MM.1S (cell line): Measurements from ENCODE around the gene SGMS1.

Experiments used
- DNase-seq: peaks from one replicate; pipeline ENCODE4 v3.0.0-alpha.2; 2015
- H2AFZ ChIP-seq: fragments of 300-600 bp; sonication (generic); 2 replicates; pipeline ENCODE4 v1.6.0; 2016; ENCODE audit warnings: antibody characterized with exemption, low read length
- H3F3A ChIP-seq: fragments of 300-600 bp; sonication (generic); 2 replicates; pipeline ENCODE4 v1.6.1; 2016; ENCODE audit warnings: mild to moderate bottlenecking, antibody characterized with exemption, low read length, moderate library complexity, mixed read lengths; ENCODE audit not compliant: insufficient read depth
- H3K27ac ChIP-seq: fragments of 300-600 bp; sonication (generic); 2 replicates; pipeline ENCODE4 v1.5.1; 2016; ENCODE audit warnings: mild to moderate bottlenecking, low read length
- H3K27me3 ChIP-seq: fragments of 300-600 bp; sonication (generic); replicated peaks from 2 replicates; pipeline ENCODE4 v1.6.0; 2016; ENCODE audit warnings: low read length; ENCODE audit not compliant: insufficient read depth
- H3K36me3 ChIP-seq: fragments of 300-600 bp; sonication (generic); replicated peaks from 2 replicates; pipeline ENCODE4 v1.6.1; 2016; ENCODE audit warnings: mild to moderate bottlenecking, low read length, mixed read lengths; ENCODE audit not compliant: insufficient read depth
- H3K4me1 ChIP-seq: fragments of 300-600 bp; sonication (generic); 2 replicates; pipeline ENCODE4 v1.6.1; 2016; ENCODE audit warnings: low read length, mixed read lengths
- H3K4me2 ChIP-seq: fragments of 300-600 bp; sonication (generic); 2 replicates; pipeline ENCODE4 v1.6.0; 2016; ENCODE audit warnings: low read depth, low read length
- H3K4me3 ChIP-seq: fragments of 300-600 bp; sonication (generic); 2 replicates; pipeline ENCODE4 v1.5.1; 2016; ENCODE audit warnings: low read length, mixed read lengths
- H3K79me2 ChIP-seq: fragments of 300-600 bp; sonication (generic); 2 replicates; pipeline ENCODE4 v1.6.1; 2016; ENCODE audit warnings: mixed run types, low read length, mixed read lengths
- H3K9ac ChIP-seq: fragments of 300-600 bp; sonication (generic); 2 replicates; pipeline ENCODE4 v1.6.1; 2016; ENCODE audit warnings: low read length, mixed read lengths
- H3K9me2 ChIP-seq: fragments of 300-600 bp; sonication (generic); replicated peaks from 2 replicates; pipeline ENCODE4 v1.6.1; 2016; ENCODE audit warnings: mild to moderate bottlenecking, low read length, mixed read lengths; ENCODE audit not compliant: insufficient read depth
- H3K9me3 ChIP-seq: fragments of 300-600 bp; sonication (generic); replicated peaks from 2 replicates; pipeline ENCODE4 v1.6.1; 2016; ENCODE audit warnings: mild to moderate bottlenecking, low read length, mixed read lengths; ENCODE audit not compliant: insufficient read depth
- H4K20me1 ChIP-seq: fragments of 300-600 bp; sonication (generic); 2 replicates; pipeline ENCODE4 v1.6.1; 2016; ENCODE audit warnings: mild to moderate bottlenecking, low read length, moderate library complexity, mixed read lengths; ENCODE audit not compliant: insufficient read depth
- CTCF ChIP-seq: fragments of 300-600 bp; sonication (generic); IDR thresholded peaks from 2 replicates; pipeline ENCODE4 v1.5.1; 2016; ENCODE audit warnings: antibody characterized with exemption, low read length, mixed read lengths
- EZH2 ChIP-seq: fragments of 300-600 bp; sonication (generic); optimal IDR thresholded peaks from 2 replicates; pipeline ENCODE3; 2017; ENCODE audit warnings: low read depth, mild to moderate bottlenecking, antibody characterized with exemption, low read length, mixed read lengths
- EZH2phosphoT487 ChIP-seq: fragments of 300-600 bp; sonication (generic); IDR thresholded peaks from 2 replicates; pipeline ENCODE4 v1.6.1; 2018; ENCODE audit warnings: antibody characterized with exemption, low read length

Gene SGMS1

DNA sequence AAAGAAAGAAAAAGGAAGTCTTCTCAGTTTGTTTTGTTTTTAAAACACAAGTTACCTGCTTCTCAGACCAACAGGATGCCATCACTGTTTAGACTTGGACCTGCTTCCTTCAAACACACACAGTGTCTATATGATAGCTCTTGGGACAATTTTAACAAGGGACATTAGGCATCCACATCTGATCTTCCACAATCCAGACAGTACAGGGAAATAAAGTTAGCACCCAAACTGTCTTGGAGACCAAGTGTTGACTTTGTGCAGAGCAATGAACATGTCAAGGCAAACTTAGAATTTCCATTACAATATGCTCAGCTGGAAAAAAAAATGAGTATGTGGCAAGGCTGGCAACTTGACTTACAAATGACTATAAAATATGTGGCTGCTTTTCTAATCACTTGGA lies 80.9 kb downstream of the SGMS1 start:
- no peak overlapping the region for H3K4me3 ChIP-seq
- H3K27ac ChIP-seq, result no peak overlapping the region
- no peaks in the 10 kb centered on the region for H3F3A ChIP-seq
- H3K9me3 ChIP-seq, result no peaks in the 10 kb centered on the region
- no peak overlapping the region for H3K9ac ChIP-seq
- H4K20me1 ChIP-seq, result no peaks in the 10 kb centered on the region; the same call in 1 of the 2 replicates
- peaks cover 55% of the 10 kb centered on the region for H3K79me2 ChIP-seq
- H2AFZ ChIP-seq, result no peak overlapping the region
- H3K4me1 ChIP-seq, result no peaks in the 10 kb centered on the region
- no peaks in the 10 kb centered on the region for H3K27me3 ChIP-seq
- no peak for DNase-seq
- TF ChIP-seq CTCF, result no peak
- H3K9me2 ChIP-seq, result no peaks in the 10 kb centered on the region
- H3K4me2 ChIP-seq, result no peak overlapping the region
- H3K36me3 ChIP-seq, result no peaks in the 10 kb centered on the region

- DNase-seq, result no peak
- TF ChIP-seq EZH2 (no peak), CTCF (no peak), EZH2phosphoT487 (no peak)
- Histone ChIP-seq H3K9me2 (no peaks in the 10 kb centered on the region), H3K4me3 (no peak overlapping the region), H3K4me2 (no peak overlapping the region), H3K79me2 (peaks cover 48% of the 10 kb centered on the region), H3K4me1 (no peaks in the 10 kb centered on the region), H3K27ac (no peak overlapping the region), H3K9me3 (no peaks in the 10 kb centered on the region), H2AFZ (no peak overlapping the region), H3F3A (no peaks in the 10 kb centered on the region), H3K27me3 (no peaks in the 10 kb centered on the region), H3K9ac (no peak overlapping the region), H4K20me1 (no peaks in the 10 kb centered on the region; the same call in 1 of the 2 replicates), H3K36me3 (no peaks in the 10 kb centered on the region)
Observed at GRCh38 chr10:50541921-50542320, 81.8 kb downstream of the SGMS1 start.

DNA sequence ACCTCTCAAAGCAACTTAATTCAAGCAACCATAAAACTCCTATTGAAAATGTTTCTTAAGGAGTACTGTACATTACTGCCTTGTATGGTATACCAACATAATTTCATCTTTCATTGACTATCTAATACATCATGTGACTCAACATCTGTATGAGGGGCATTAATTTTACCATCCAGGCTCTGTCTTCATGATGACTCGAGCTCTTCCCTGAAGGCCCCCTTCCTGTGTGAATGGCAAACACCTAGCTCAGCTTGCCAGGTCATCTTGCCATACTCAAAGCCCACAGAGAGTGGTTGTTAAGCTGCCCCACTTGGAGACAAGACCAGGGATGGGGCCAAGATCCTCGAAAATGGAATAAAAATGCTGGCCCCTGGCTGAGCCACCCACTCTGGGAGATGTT lies 82.4 kb downstream of the SGMS1 start:
- no peaks in the 10 kb centered on the region; the same call in 1 of the 2 replicates for H4K20me1 ChIP-seq
- peaks cover 51% of the 10 kb centered on the region for H3K79me2 ChIP-seq
- no peak overlapping the region for H3K9ac ChIP-seq
- no peak for TF ChIP-seq EZH2phosphoT487
- no peak for TF ChIP-seq EZH2
- no peak for TF ChIP-seq CTCF
- no peaks in the 10 kb centered on the region for H3K9me3 ChIP-seq
- no peaks in the 10 kb centered on the region for H3K9me2 ChIP-seq
- H3K36me3 ChIP-seq, result no peaks in the 10 kb centered on the region
- H3K4me2 ChIP-seq, result no peak overlapping the region
- H3K27ac ChIP-seq, result no peak overlapping the region
- H3K4me1 ChIP-seq, result no peaks in the 10 kb centered on the region
- H3F3A ChIP-seq, result no peaks in the 10 kb centered on the region
- no peak overlapping the region for H2AFZ ChIP-seq
- DNase-seq, result no peak
- H3K27me3 ChIP-seq, result no peaks in the 10 kb centered on the region
- H3K4me3 ChIP-seq, result no peak overlapping the region

DNA sequence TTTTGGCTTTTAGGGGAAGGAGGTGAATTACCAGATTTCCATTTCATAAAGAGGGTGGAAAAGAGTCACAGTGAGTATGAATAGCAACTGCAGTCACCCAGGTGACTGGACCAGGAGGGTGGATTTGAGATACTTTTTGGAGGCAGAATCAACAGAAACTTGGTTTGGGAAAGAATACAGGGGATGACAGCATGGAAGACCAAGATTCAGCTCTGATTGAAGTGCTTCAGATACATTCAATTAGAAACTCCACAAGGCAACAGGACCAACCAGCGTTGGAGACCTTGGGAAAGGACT lies 83.0 kb downstream of the SGMS1 start:
- H3K9ac ChIP-seq, result no peak overlapping the region
- H3K27ac ChIP-seq, result no peak overlapping the region
- no peaks in the 10 kb centered on the region for H3F3A ChIP-seq
- no peaks in the 10 kb centered on the region for H3K27me3 ChIP-seq
- no peak for DNase-seq
- H4K20me1 ChIP-seq, result no peaks in the 10 kb centered on the region; the same call in 1 of the 2 replicates
- H3K4me2 ChIP-seq, result peak overlapping the region; percentile 1; the same call in 1 of the 2 replicates
- H3K36me3 ChIP-seq, result no peaks in the 10 kb centered on the region
- H3K79me2 ChIP-seq, result peaks cover 48% of the 10 kb centered on the region
- no peaks in the 10 kb centered on the region for H3K9me2 ChIP-seq
- no peaks in the 10 kb centered on the region for H3K4me1 ChIP-seq
- H2AFZ ChIP-seq, result no peak overlapping the region
- H3K4me3 ChIP-seq, result no peak overlapping the region
- no peak for TF ChIP-seq CTCF
- no peak for TF ChIP-seq EZH2
- TF ChIP-seq EZH2phosphoT487, result no peak
- H3K9me3 ChIP-seq, result no peaks in the 10 kb centered on the region
